Measurements from ENCODE around the gene ABCB10.

DNA sequence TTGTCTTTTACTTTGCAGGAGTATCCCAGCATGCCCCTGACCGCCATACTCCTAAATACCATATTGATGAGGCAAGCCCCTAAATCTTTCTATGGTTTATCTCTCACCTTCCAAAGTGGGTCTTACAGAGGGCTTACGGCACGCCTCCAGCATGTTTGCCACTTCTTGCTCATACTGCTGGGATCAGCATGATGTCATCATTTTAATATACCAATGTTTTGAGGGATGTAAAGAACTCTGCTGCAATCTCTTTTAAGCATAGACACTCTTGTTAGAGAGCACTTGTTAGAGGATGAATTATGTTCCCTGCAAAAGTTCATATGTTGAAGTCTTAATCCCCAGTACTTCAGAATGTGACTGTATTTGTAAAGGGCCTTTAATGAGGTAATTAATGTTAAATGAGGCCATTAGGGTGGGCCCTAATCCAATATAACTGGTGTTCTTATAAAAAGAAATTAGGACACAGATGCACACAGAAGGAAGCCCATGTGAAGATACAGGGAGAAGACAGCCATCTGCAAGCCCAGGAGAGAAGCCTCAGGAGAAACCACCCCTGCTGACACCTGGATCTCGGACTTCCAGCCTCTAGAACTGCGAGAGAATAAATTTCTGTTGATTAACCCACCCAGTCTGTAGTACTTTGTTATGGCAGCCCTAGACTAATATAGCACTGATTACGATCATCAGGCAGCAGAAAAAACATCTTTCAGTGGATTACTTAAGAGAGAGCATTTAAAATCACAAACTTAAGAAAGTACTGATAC, 16.4 kb upstream of the ABCB10 start:
- TF ChIP-seq, protein P1, sequence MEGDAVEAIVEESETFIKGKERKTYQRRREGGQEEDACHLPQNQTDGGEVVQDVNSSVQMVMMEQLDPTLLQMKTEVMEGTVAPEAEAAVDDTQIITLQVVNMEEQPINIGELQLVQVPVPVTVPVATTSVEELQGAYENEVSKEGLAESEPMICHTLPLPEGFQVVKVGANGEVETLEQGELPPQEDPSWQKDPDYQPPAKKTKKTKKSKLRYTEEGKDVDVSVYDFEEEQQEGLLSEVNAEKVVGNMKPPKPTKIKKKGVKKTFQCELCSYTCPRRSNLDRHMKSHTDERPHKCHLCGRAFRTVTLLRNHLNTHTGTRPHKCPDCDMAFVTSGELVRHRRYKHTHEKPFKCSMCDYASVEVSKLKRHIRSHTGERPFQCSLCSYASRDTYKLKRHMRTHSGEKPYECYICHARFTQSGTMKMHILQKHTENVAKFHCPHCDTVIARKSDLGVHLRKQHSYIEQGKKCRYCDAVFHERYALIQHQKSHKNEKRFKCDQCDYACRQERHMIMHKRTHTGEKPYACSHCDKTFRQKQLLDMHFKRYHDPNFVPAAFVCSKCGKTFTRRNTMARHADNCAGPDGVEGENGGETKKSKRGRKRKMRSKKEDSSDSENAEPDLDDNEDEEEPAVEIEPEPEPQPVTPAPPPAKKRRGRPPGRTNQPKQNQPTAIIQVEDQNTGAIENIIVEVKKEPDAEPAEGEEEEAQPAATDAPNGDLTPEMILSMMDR (conservative IDR thresholded peaks at IDR 0.05; ENCODE audit: low read depth, low read length) = no peak
- no peak for TF ChIP-seq EZH2 (IDR thresholded peaks at IDR 0.05; ENCODE audit: borderline replicate concordance, low read depth, low read length, poor library complexity, severe bottlenecking)

All from A673 (cell line).